Measurements from ENCODE around the gene SFMBT1. TPM values are rescaled to one million over a fixed set of nuclear protein-coding genes. Genes with fewer than 3 reads are reported as not detected.

The SFMBT1 gene
- total RNA-seq, 2 donors from 2014 or later: 7.4 to 13.5 TPM

GRCh38 chr3:52879581-52879980, 166.3 kb downstream of the SFMBT1 start:
- Histone ChIP-seq H3K36me3 (peaks cover 15% of the 10 kb centered on the region), H3K4me1 (ENCODE audit: control insufficient read depth in 1 of 2, low read depth in 2 of 2) (peaks cover 4 to 12% of the 10 kb centered on the region in 2 donors)
- no peak for TF ChIP-seq CTCF (IDR thresholded peaks at IDR 0.05)

GRCh38 chr3:52879090-52879489, 166.8 kb downstream of the SFMBT1 start:
- no peak overlapping the region for H3K4me3 ChIP-seq
- H3K9me3 ChIP-seq: no peaks in the 10 kb centered on the region
- no peaks in the 10 kb centered on the region for H3K27me3 ChIP-seq (replicated peaks; ENCODE audit: insufficient read depth)
- peaks cover 9 to 17% of the 10 kb centered on the region in 2 donors for H3K4me1 ChIP-seq (ENCODE audit: control insufficient read depth in 1 of 2, low read depth in 2 of 2)
- no peak for TF ChIP-seq CTCF (IDR thresholded peaks at IDR 0.05)
- ATAC-seq (ENCODE audit: insufficient number of reproducible peaks, low FRiP score, low read depth) (no peak), DNase-seq (ENCODE audit: low spot score) (no peak)
- no peak overlapping the region for H3K27ac ChIP-seq
- peaks cover 15% of the 10 kb centered on the region for H3K36me3 ChIP-seq

More at GRCh38 chr3:52879581-52879980, 166.3 kb downstream of the SFMBT1 start:
- Histone ChIP-seq H3K27ac (no peak overlapping the region), H3K4me3 (no peak overlapping the region), H3K27me3 (replicated peaks; ENCODE audit: insufficient read depth) (no peaks in the 10 kb centered on the region), H3K9me3 (no peaks in the 10 kb centered on the region)
- DNase-seq (ENCODE audit: low spot score) (no peak), ATAC-seq (ENCODE audit: insufficient number of reproducible peaks, low FRiP score, low read depth) (no peak)

GRCh38 chr3:52877085-52877484, 168.8 kb downstream of the SFMBT1 start:
- Histone ChIP-seq H3K27me3 (replicated peaks; ENCODE audit: insufficient read depth) (no peaks in the 10 kb centered on the region), H3K27ac (no peak overlapping the region), H3K4me3 (no peak overlapping the region), H3K4me1 (ENCODE audit: control insufficient read depth in 1 of 2, low read depth in 2 of 2) (peaks cover 9 to 26% of the 10 kb centered on the region in 2 donors), H3K36me3 (peaks cover 15% of the 10 kb centered on the region), H3K9me3 (no peaks in the 10 kb centered on the region)
- no peak for TF ChIP-seq CTCF (IDR thresholded peaks at IDR 0.05)
- no peak for DNase-seq (ENCODE audit: low spot score)
- no peak for ATAC-seq (ENCODE audit: insufficient number of reproducible peaks, low FRiP score, low read depth)

- Histone ChIP-seq H3K4me3 (no peak overlapping the region), H3K27me3 (replicated peaks; ENCODE audit: insufficient read depth) (no peaks in the 10 kb centered on the region), H3K4me1 (ENCODE audit: control insufficient read depth in 1 of 2, low read depth in 2 of 2) (peaks cover 9 to 26% of the 10 kb centered on the region in 2 donors), H3K9me3 (no peaks in the 10 kb centered on the region), H3K27ac (no peak overlapping the region), H3K36me3 (peaks cover 13% of the 10 kb centered on the region)
- ATAC-seq (ENCODE audit: insufficient number of reproducible peaks, low FRiP score, low read depth) (no peak), DNase-seq (ENCODE audit: low spot score) (no peak)
- TF ChIP-seq CTCF (IDR thresholded peaks at IDR 0.05): no peak
Observed at GRCh38 chr3:52874864-52875587, 170.8 kb downstream of the SFMBT1 start.

GRCh38 chr3:52874160-52874701, 171.6 kb downstream of the SFMBT1 start:
- DNase-seq (ENCODE audit: low spot score): no peak
- no peak for TF ChIP-seq CTCF (IDR thresholded peaks at IDR 0.05)
- Histone ChIP-seq H3K36me3 (peaks cover 6% of the 10 kb centered on the region), H3K9me3 (no peaks in the 10 kb centered on the region), H3K4me1 (ENCODE audit: control insufficient read depth in 1 of 2, low read depth in 2 of 2) (peaks cover 9 to 26% of the 10 kb centered on the region in 2 donors), H3K27me3 (replicated peaks; ENCODE audit: insufficient read depth) (no peaks in the 10 kb centered on the region), H3K27ac (no peak overlapping the region), H3K4me3 (no peak overlapping the region)
- no peak for ATAC-seq (ENCODE audit: insufficient number of reproducible peaks, low FRiP score, low read depth)
